ENCODE results near the gene NTNG2. TPM values are rescaled to one million over a fixed set of nuclear protein-coding genes. Genes with fewer than 3 reads are reported as not detected.

Gene NTNG2
- total RNA-seq, 4 donors from 2014 or later: 0.10 to 1.0 (median 0.29) TPM

DNA sequence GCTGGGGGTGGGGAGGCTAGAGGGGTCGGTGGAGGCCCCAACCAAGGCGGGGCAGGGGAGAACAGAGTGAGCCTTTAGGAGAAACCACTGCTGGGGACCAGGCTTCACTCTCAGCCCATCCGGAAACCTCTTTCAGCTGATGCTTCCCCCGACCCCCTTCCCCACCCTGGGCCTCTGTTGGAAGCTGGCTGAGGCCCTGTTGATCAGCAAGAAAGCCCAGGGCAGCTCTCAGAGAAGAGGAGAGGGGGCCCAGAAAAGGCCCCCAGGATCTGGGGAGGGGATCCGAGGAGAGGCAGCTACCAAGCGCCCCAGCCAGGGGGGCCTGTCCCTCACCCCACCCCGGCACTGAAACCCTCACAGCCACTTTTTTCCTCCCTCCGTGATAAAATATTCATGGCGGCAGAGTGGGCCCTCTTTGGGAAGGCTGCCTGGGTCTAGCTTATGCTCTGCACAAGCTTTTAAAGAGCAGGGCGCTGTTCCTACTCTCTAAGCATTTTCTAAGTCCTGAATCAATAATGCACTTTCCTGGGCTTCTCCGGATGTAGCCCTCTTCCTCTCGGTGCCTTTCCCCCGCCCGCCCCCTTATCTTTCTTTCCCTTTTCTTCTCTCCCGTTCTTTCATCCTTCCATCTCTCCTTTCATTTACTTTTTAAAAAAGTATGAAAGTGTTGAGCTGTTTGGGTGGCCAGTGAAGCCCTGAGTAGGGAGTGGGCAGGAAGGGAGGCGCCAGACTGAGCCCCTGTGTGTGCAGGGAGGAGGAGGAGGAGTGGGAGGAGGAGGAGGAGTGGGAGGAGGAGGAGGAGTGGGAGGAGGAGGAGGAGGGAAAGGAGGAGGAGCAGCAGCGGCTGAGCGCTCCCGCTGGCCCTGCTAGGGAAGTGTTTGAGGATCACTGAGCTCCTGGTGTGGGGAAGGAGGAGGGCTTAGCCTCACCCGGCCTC, 23.5 kb downstream of the NTNG2 start:
- DNase-seq (ENCODE audit: low spot score in 2 of 2): no peak
- intact Hi-C loops (cut with DNase I; ENCODE audit: low total_unique reads): no loop called here

DNA sequence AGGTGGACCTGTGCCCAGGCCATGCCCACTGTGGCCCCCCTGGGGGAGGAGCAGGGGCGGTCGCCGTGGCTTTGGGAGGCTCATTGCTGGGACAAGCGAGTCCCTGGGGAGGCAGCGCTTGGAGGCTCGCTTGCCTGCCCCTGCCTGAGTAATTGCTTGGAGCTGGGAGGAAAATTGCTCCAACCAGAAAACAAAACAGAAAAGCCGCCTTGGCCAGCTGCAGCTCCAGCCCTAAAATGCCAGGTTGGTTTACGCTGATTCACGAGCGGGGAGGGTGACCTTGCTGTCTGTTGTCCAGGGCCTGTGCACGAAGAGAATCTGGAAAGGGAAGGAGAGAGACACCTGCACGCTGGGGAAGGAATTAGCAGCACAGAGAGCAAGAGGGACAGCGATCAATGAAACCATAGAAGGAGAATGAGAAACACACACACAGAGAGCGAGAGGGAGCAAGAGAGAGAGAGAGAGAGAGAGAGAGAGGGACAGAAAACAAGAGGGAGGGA, 25.3 kb downstream of the NTNG2 start:
- no peak overlapping the region for H3K4me3 ChIP-seq (ENCODE audit: low read depth, poor library complexity, severe bottlenecking)
- 25 to 41% methylated on average over 14 of the region's 14 CpGs for WGBS, 2 donors
- intact Hi-C loops (cut with DNase I; ENCODE audit: low total_unique reads): no loop called here
- DNase-seq (ENCODE audit: low spot score in 2 of 2): no peak
- TF ChIP-seq POLR2A (IDR thresholded peaks at IDR 0.05) (no peak), CTCF (IDR thresholded peaks at IDR 0.05) (no peak)

More for the DNA sequence above, 23.5 kb downstream of the NTNG2 start:
- H3K4me3 ChIP-seq (ENCODE audit: low read depth, poor library complexity, severe bottlenecking): no peak overlapping the region
- 31 to 34% methylated on average over 20 of the region's 20 CpGs for WGBS, 2 donors
- TF ChIP-seq POLR2A (IDR thresholded peaks at IDR 0.05): no peak
- TF ChIP-seq CTCF (IDR thresholded peaks at IDR 0.05): no peak

DNA sequence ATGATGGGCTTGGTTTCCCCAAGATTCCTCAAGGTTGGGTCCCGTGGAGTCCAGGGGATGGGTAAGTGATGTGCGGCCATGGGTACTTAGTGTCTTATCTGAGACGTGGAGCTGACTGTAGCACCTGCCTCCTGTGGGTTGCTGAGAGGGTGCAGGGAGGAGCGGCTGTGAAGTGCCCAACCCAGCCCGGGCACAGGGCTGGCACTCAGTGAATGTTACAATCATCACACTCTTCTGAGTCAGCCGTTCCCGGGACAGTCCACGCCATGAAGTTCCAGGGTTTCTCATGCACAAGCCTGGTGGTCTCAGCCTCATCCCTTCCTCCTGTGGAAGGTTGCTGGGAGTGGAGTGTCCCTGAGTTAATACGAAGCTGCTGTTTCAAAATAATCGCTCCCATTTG, 29.1 kb downstream of the NTNG2 start:
- no peak for DNase-seq (ENCODE audit: low spot score in 2 of 2)
- intact Hi-C loops (cut with DNase I; ENCODE audit: low total_unique reads): no loop called here
- WGBS, 2 donors: 69 to 72% methylated on average over 10 of the region's 10 CpGs

DNA sequence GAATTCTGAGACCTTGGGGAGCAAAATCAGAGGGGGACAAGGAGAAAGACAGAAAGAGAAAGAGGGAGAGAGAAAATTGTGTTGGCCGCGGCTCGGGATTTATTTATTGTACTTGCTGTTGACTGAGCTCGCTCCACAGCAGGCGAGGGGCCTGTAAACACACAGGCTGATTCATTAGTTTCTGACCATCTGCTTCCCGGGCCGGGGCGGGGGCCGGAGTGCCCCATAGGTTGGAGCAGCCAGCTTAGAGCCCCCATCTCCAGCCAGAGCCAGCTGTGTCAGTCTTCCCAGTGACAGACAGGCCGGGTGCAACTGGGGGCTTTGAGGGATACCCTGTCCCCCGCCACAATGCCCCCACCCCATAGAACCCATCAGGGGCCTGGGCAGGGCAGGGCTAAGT, 30.9 kb downstream of the NTNG2 start:
- DNase-seq (ENCODE audit: low spot score in 2 of 2): no peak
- 78 to 85% methylated on average over 11 of the region's 11 CpGs for WGBS, 2 donors
- no peak for TF ChIP-seq POLR2A (IDR thresholded peaks at IDR 0.05)
- no peak for TF ChIP-seq CTCF (IDR thresholded peaks at IDR 0.05)
- intact Hi-C loops (cut with DNase I; ENCODE audit: low total_unique reads): no loop called here
- H3K4me3 ChIP-seq (ENCODE audit: low read depth, poor library complexity, severe bottlenecking): no peak overlapping the region

More for the DNA sequence above, 29.1 kb downstream of the NTNG2 start:
- no peak overlapping the region for H3K4me3 ChIP-seq (ENCODE audit: low read depth, poor library complexity, severe bottlenecking)
- TF ChIP-seq POLR2A (IDR thresholded peaks at IDR 0.05): no peak
- TF ChIP-seq CTCF (IDR thresholded peaks at IDR 0.05): no peak

DNA sequence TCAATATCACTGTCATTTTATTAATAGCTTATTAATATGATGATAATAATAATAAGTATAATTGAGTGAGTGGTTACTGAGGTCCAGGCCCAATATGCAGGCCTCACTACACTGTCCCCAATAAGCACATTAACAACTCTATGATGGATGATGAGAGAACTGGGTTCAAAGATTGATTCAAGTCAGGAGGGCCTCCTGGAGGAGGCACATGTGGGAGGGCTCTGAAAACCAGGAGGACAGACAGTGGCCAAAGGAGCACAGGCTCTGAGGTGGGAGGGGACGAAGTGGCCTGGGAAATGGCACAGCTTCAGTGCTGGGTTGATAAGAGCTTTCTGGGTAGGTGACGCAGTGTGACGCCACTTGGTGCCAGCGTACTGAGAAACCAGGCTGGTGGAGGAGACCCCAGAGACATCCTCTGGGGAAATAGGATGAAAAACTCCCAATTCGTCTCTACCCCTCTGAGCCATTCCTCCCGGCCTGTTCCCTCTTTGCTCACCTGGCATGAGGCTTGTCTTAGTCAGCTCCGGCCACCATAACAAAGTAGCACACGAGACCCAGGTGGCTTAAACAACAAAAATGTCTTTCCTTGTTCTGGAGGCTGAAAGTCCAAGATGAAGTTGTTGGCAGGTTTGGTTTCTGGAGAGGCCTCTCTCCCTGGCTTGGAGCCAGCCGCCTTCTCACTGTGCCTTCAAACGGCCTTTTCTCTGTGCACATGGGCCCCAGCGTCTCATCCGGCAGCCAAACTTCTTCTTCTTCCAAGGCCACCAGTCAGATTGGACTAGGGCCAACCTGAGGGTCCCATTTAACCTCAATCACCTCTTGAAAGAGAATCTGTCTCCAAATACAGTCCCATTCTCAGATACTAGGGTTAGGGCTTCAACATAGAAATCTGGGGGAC, 31.6 kb downstream of the NTNG2 start:
- intact Hi-C loops (cut with DNase I; ENCODE audit: low total_unique reads): no loop called here
- DNase-seq (ENCODE audit: low spot score in 2 of 2): no peak
- H3K4me3 ChIP-seq (ENCODE audit: low read depth, poor library complexity, severe bottlenecking): no peak overlapping the region
- 86% methylated on average over 12 of the region's 12 CpGs for whole genome bisulfite sequencing, 2 donors
- no peak for TF ChIP-seq CTCF (IDR thresholded peaks at IDR 0.05)
- no peak for TF ChIP-seq POLR2A (IDR thresholded peaks at IDR 0.05)
